Erythroblast (primary cell): ENCODE data around the gene NRXN3.

Source experiments
- GATA1 ChIP-seq: IDR thresholded peaks from 2 replicates; pipeline ENCODE4 v1.6.1; 2011; ENCODE audit warnings: low read depth, mild to moderate bottlenecking, control low read depth, low read length, moderate library complexity
- POLR2A ChIP-seq: IDR thresholded peaks from 2 replicates; pipeline ENCODE4 v1.6.1; 2011; ENCODE audit warnings: mild to moderate bottlenecking, low read length

DNA sequence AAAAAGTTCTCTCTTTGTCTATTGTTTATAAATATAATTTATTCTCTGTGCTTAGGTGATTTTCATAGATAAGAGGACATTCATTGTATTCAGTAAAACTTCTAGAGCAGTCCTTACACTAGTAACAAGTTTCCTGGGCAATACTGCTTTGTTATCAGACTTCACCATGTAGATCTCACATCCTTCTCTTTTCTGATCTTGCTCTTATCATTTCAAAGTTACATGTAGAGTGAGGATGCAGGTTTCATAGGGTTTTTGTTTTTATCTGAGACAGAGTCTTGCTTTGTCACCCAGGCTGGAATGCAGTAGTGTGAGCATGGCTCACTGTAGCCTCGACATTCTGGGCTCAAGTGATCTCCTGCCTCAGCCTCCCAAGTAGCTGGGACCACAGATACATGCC lies 1251.6 kb downstream of the NRXN3 start:
- TF ChIP-seq POLR2A, result no peak
- no peak for TF ChIP-seq GATA1
